Measurements from ENCODE around the gene CNDP1.

DNA sequence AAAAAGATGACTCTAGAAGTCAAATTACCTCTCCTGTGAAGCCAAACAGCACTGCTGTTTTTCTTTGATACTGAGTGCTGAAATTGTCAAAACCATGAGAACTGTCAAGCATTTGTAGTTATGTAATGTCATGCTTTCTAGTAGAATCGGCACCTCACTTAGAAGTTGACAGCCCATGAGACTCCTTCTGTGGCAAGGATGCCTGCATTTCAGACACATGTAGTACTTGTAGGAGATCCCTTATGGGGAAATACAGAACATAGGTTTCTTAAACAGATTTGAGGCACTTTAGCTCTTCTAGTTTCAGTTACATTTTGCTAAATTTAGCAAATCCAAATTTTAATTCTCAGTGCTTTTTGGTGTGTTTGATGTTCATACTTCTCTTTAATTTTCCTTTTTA is 79.1 kb downstream of the CNDP1 start:
- TF ChIP-seq, protein P1, sequence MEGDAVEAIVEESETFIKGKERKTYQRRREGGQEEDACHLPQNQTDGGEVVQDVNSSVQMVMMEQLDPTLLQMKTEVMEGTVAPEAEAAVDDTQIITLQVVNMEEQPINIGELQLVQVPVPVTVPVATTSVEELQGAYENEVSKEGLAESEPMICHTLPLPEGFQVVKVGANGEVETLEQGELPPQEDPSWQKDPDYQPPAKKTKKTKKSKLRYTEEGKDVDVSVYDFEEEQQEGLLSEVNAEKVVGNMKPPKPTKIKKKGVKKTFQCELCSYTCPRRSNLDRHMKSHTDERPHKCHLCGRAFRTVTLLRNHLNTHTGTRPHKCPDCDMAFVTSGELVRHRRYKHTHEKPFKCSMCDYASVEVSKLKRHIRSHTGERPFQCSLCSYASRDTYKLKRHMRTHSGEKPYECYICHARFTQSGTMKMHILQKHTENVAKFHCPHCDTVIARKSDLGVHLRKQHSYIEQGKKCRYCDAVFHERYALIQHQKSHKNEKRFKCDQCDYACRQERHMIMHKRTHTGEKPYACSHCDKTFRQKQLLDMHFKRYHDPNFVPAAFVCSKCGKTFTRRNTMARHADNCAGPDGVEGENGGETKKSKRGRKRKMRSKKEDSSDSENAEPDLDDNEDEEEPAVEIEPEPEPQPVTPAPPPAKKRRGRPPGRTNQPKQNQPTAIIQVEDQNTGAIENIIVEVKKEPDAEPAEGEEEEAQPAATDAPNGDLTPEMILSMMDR (IDR thresholded peaks at IDR 0.05; ENCODE audit: low read length), result no peak
- no peak for TF ChIP-seq EZH2 (optimal IDR thresholded peaks at IDR 0.05; ENCODE audit: low read depth, low read length)
